A673 (cell line): ENCODE results near the gene TRIP10. TPM values are rescaled to one million over a fixed set of nuclear protein-coding genes. Genes with fewer than 3 reads are reported as not detected.

ENCODE experiments used
- BruUV-seq: library from RNA; stranded (reverse); fragments of 400-500 nt; replicated peaks from 2 replicates; lab custom pipeline; 2021; lab: Mats Ljungman, UMichigan
- CTCF ChIA-PET: fragments of 300-600 bp; sonication (Branson Sonifier 250); formaldehyde crosslinking; loops from one replicate; lab custom pipeline; 2022; ENCODE audit warnings: antibody characterized with exemption; lab: Charles Lee
- POLR2A ChIA-PET: fragments of 300-600 bp; sonication (Branson Sonifier 250); formaldehyde crosslinking; loops from one replicate; lab custom pipeline; 2022; ENCODE audit warnings: antibody characterized with exemption; ENCODE audit not compliant: low non-redundant PET; lab: Charles Lee
- DNase-seq: peaks from one replicate; pipeline ENCODE4 v3.0.0-alpha.2; 2015; ENCODE audit warnings: low spot score
- H3K27ac ChIP-seq: fragments of 200-600 bp; sonication (generic); 2 replicates; pipeline ENCODE4 v1.5.1; 2016; ENCODE audit warnings: mixed run types, low read depth, mild to moderate bottlenecking, mixed read lengths, antibody characterized with exemption, low read length; ENCODE audit not compliant: poor library complexity, severe bottlenecking
- H3K27me3 ChIP-seq: fragments of 200-600 bp; sonication (generic); replicated peaks from 2 replicates; pipeline ENCODE4 v1.6.1; 2017; ENCODE audit warnings: mixed run types, low read depth, mild to moderate bottlenecking, mixed read lengths, antibody characterized with exemption, low read length; ENCODE audit not compliant: insufficient read depth, poor library complexity
- H3K36me3 ChIP-seq: fragments of 200-600 bp; sonication (generic); 2 replicates; pipeline ENCODE4 v1.6.1; 2016; ENCODE audit warnings: mixed run types, mild to moderate bottlenecking, mixed read lengths, antibody characterized with exemption, low read length; ENCODE audit not compliant: insufficient read depth, poor library complexity, severe bottlenecking
- H3K4me1 ChIP-seq: fragments of 200-600 bp; sonication (generic); 2 replicates; pipeline ENCODE4 v1.6.1; 2017; ENCODE audit warnings: mixed run types, mild to moderate bottlenecking, mixed read lengths, antibody characterized with exemption, low read length; ENCODE audit not compliant: insufficient read depth, poor library complexity, severe bottlenecking
- H3K4me3 ChIP-seq: fragments of 200-600 bp; sonication (generic); 2 replicates; pipeline ENCODE4 v1.5.1; 2016; ENCODE audit warnings: low read depth, mixed run types, mild to moderate bottlenecking, mixed read lengths, low read length; ENCODE audit not compliant: poor library complexity, severe bottlenecking
- H3K9me3 ChIP-seq: fragments of 200-600 bp; sonication (generic); 2 replicates; pipeline ENCODE4 v1.6.1; 2016; ENCODE audit warnings: mixed run types, low read depth, mild to moderate bottlenecking, mixed read lengths, antibody characterized with exemption, low read length; ENCODE audit not compliant: poor library complexity, severe bottlenecking
- CTCF ChIP-seq: fragments of 300-800, 200-600 bp; sonication (generic); conservative IDR thresholded peaks from 2 replicates; pipeline ENCODE4 v1.5.1; 2017; ENCODE audit warnings: low read depth, mild to moderate bottlenecking, antibody characterized with exemption, low read length, moderate library complexity, mixed read lengths
- EZH2 ChIP-seq: fragments of 200-600 bp; sonication (generic); IDR thresholded peaks from 2 replicates; pipeline ENCODE4 v1.6.1; 2017; ENCODE audit warnings: borderline replicate concordance, low read depth, mild to moderate bottlenecking, mixed read lengths, antibody characterized with exemption, low read length; ENCODE audit not compliant: poor library complexity, severe bottlenecking
- intact Hi-C: fragments of 100-400 bp; cut with micrococcal nuclease; formaldehyde crosslinking; loops from one replicate; pipeline ENCODE4 v1.10.0; 2022; ENCODE audit not compliant: unreplicated experiment
- total RNA-seq: library from RNA; stranded (reverse); gene quantifications from 2 replicates; pipeline ENCODE4 v1.2.3, GENCODE V29; 2021

The TRIP10 gene
- total RNA-seq, 1 experiment from 2014 or later = 70.2 TPM

- TF ChIP-seq CTCF = no peak
- TF ChIP-seq EZH2 = no peak
- no TSS peak for BruUV-seq
- Histone ChIP-seq H3K27me3 (peaks cover 4% of the 10 kb centered on the region), H3K9me3 (no peaks in the 10 kb centered on the region), H3K4me1 (no peaks in the 10 kb centered on the region), H3K36me3 (no peaks in the 10 kb centered on the region), H3K27ac (no peak overlapping the region), H3K4me3 (no peak overlapping the region)
- ChIA-PET CTCF (no interaction called here), POLR2A (no interaction called here)
- no peak for DNase-seq
- intact Hi-C loops = no loop called here
These were observed 27.2 kb upstream of the TRIP10 start for GRCh38 chr19:6712231-6712630.

GRCh38 chr19:6712692-6713670 is 26.5 kb upstream of the TRIP10 start:
- no peak for TF ChIP-seq CTCF
- TF ChIP-seq EZH2 = no peak
- Histone ChIP-seq H3K4me3 (no peak overlapping the region), H3K9me3 (no peaks in the 10 kb centered on the region), H3K27ac (no peak overlapping the region), H3K27me3 (peaks cover 4% of the 10 kb centered on the region), H3K36me3 (no peaks in the 10 kb centered on the region), H3K4me1 (no peaks in the 10 kb centered on the region)
- no peak for DNase-seq
- BruUV-seq = no TSS peak
- intact Hi-C loops = no loop called here
- CTCF ChIA-PET = no interaction called here
- POLR2A ChIA-PET = no interaction called here

GRCh38 chr19:6713773-6714692 is 25.4 kb upstream of the TRIP10 start:
- H3K27ac ChIP-seq = no peak overlapping the region
- H3K4me1 ChIP-seq = no peaks in the 10 kb centered on the region
- no peaks in the 10 kb centered on the region for H3K36me3 ChIP-seq
- H3K9me3 ChIP-seq = no peaks in the 10 kb centered on the region
- CTCF ChIA-PET = no interaction called here
- no peak overlapping the region for H3K4me3 ChIP-seq
- intact Hi-C loops = no loop called here
- DNase-seq = no peak
- BruUV-seq = no TSS peak
- TF ChIP-seq EZH2 (no peak), CTCF (no peak)
- peaks cover 4% of the 10 kb centered on the region for H3K27me3 ChIP-seq
- POLR2A ChIA-PET = no interaction called here
